ENCODE results near the gene TXNL4A. TPM values are rescaled to one million over a fixed set of nuclear protein-coding genes. Genes with fewer than 3 reads are reported as not detected.
"Not testable (repeated sequence)": the region's sequence is repeated elsewhere in the genome, so short reads cannot be mapped to it uniquely, and the experiment has no call there.

Gene TXNL4A
- 96.5 TPM for total RNA-seq
- long read RNA-seq, transcript TXNL4A-201 (3 exons, 3,504 nt) = major isoform, 85 of 105 reads
- long read RNA-seq, partial matches to known transcripts = 2 of 105 reads
- long read RNA-seq, other reads (novel, unspliced or antisense) = 11 of 105 reads

- peak; percentile 94 for DNase-seq (ENCODE audit: low spot score)
- intact Hi-C loops (cut with DNase I) = loop anchor here (2.0 kb wide), 2 partner anchors 38 to 44 kb away; partner anchors contain the start of gene SLC66A2
Measured at GRCh38 chr18:79988451-79989194, at the start of gene TXNL4A. Gene TXNL4A (minus strand): TSS chr18:79988563. CDS start chr18:79988392, 171 bp downstream.

DNA sequence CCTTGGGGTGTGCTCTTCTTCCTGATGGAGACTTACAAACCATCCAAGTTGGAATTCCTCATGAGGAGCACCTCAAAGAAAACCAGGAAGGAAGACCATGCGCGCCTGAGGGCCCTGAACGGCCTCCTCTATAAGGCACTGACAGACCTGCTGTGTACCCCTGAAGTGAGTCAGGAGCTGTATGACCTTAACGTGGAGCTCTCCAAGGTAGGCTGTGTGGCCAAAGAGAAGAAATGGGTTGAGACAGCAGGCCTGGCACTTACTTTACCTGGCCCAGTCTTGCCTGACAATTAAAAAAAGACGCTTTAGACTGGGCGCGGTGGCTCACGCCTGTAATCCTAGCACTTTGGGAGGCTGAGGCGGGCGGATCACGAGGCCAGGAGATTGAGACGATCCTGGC, 48.9 kb upstream of the TXNL4A start:
- no peak for DNase-seq (ENCODE audit: low spot score)
- intact Hi-C loops (cut with DNase I) = no loop called here

GRCh38 chr18:80035997-80036396, 47.6 kb upstream of the TXNL4A start:
- intact Hi-C loops (cut with DNase I) = no loop called here
- DNase-seq (ENCODE audit: low spot score) = no peak

- intact Hi-C loops (cut with DNase I) = loop anchor here (5.0 kb wide), 3 partner anchors 72 to 358 kb away; partner anchors contain the start of genes ADNP2, CTDP1 and SLC66A2
- no peak for DNase-seq (ENCODE audit: low spot score)
Measured at GRCh38 chr18:80034852-80035406, 46.6 kb upstream of the TXNL4A start.

GRCh38 chr18:80034068-80034851, 45.9 kb upstream of the TXNL4A start, which contains the start of gene RBFA:
Gene RBFA (plus strand): TSS chr18:80034434. CDS start chr18:80034496, 62 bp downstream.
- DNase-seq (ENCODE audit: low spot score) = peak; percentile 100
- intact Hi-C loops (cut with DNase I) = loop anchor here (5.0 kb wide), 3 partner anchors 73 to 357 kb away; partner anchors contain the start of genes ADNP2, CTDP1 and SLC66A2

GRCh38 chr18:80033181-80034067, 45.1 kb upstream of the TXNL4A start:
- intact Hi-C loops (cut with DNase I) = loop anchor here (2.0 to 5.0 kb wide), 4 partner anchors 45 to 356 kb away; partner anchors contain the start of genes ADNP2, CTDP1, SLC66A2 and TXNL4A
- no peak for DNase-seq (ENCODE audit: low spot score)

GRCh38 chr18:80029690-80030089, 41.3 kb upstream of the TXNL4A start:
- intact Hi-C loops (cut with DNase I) = loop anchor here (5.0 kb wide), 3 partner anchors 77 to 352 kb away; partner anchors contain the start of genes ADNP2, CTDP1 and SLC66A2
- no peak for DNase-seq (ENCODE audit: low spot score)

GRCh38 chr18:80027719-80028118, 39.4 kb upstream of the TXNL4A start:
- DNase-seq (ENCODE audit: low spot score); intact Hi-C loops (cut with DNase I): not testable (repeated sequence)

DNA sequence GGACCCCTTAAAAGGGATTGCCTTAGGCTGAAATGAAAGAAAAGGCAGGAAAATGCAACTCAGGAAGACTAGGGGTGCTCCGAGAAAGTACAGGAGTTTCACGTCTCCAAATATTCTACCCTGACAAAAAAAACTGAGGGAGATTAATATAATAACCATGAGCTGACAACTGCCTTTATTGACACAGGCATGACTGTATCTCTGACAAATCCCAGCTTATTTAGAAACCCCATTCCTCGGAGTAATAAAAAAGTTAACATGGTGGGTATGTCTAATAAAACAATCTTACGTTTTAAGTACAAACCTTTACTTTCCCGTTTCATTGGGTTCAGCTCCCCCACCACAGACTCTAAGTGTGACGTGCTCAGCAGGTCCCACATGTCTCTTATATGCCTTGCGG, 38.0 kb upstream of the TXNL4A start:
- intact Hi-C loops (cut with DNase I) = no loop called here
- DNase-seq (ENCODE audit: low spot score) = no peak

GRCh38 chr18:80023173-80023572, 34.8 kb upstream of the TXNL4A start:
- intact Hi-C loops (cut with DNase I) = no loop called here

GRCh38 chr18:80022613-80023012, 34.2 kb upstream of the TXNL4A start:
- intact Hi-C loops (cut with DNase I) = no loop called here
- no peak for DNase-seq (ENCODE audit: low spot score)

More at GRCh38 chr18:80023173-80023572, 34.8 kb upstream of the TXNL4A start:
- DNase-seq (ENCODE audit: low spot score) = no peak

GRCh38 chr18:80012714-80013113, 24.4 kb upstream of the TXNL4A start:
- no peak for DNase-seq (ENCODE audit: low spot score)

DNA sequence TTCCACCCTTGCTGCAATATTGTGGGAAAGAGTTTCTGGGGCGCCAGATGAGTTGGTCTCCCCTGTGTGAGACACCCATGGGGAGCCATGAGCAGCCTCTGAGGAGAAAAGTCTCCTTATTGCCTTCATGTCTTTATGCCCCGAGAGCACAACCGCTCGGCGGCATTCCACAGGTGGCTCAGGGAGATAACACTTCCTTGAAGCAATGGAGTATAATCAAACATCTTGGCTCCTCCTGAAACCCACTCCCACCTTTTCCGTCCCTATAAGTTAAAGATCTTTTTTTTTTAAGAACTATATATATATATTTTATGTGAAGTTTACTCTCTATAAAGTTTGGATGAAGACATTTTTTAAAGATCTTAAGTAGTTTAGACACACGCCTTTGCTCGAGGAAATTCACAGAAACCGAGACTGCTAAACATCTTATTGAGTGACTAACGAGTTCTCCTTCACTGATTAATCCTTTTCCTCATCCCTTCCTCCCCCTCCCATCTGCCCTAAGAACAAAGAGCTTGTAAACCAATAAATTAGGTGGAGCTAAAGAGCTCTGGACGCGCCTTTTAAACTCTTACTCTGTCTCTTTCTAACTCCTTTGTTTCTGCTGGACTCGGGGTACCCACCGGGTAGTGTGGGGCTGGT, 23.3 kb upstream of the TXNL4A start:
- intact Hi-C loops (cut with DNase I) = not testable (repeated sequence)

More at GRCh38 chr18:80012714-80013113, 24.4 kb upstream of the TXNL4A start:
- intact Hi-C loops (cut with DNase I) = no loop called here

GRCh38 chr18:80010551-80010906, 22.2 kb upstream of the TXNL4A start:
- intact Hi-C loops (cut with DNase I) = no loop called here
- no peak for DNase-seq (ENCODE audit: low spot score)

More for the DNA sequence above, 23.3 kb upstream of the TXNL4A start:
- not testable (repeated sequence) for DNase-seq (ENCODE audit: low spot score)

DNA sequence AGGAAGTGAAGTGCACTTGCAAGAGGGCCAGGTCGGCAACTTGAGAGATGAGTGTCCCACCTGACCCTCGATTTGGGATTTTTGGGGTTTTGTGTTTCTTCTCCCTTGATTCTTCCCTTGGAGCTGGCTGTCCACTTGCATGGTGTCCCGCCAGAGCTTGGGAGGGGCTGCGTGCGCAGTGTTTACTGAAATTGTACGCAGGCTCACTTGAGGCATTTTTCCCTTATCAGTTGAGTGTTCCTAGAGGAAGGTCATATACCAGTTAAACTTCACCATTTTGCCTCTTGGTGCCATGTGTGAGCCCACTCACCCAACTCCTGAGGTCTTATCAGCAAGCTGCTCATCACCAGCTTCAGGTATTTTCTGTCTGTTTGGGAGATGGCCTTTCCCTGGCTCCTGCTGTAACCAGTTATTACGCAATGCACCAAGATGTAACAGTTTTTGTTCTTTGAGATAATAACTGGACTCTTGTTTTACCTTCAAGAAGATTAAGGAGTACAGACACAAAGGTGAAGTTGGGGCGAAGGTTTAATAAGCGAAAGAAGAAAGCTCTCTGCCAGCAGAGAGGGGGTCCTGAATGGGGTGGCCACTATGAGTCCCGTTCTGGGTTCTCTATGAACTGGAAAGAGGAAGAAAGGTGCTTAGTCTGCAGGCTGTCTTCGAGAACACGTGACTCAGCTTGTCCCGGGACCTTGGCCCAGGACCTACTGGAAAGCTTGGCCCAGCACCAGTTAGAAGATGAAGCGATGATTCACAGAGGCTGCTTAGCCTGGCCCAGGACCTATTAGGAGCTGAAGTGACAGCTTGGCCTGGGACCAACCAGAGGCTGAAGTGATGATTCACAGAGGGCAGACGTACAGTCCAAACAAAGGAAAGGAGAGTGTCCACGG, 21.5 kb upstream of the TXNL4A start:
- DNase-seq (ENCODE audit: low spot score) = peak; percentile 91
- intact Hi-C loops (cut with DNase I) = no loop called here

GRCh38 chr18:80006724-80007123, 18.4 kb upstream of the TXNL4A start:
- no peak for DNase-seq (ENCODE audit: low spot score)
- intact Hi-C loops (cut with DNase I) = no loop called here

Measured in cardiac septum (tissue), 1 donor.